ENCODE data around the gene MAGEA12. TPM values are rescaled to one million over a fixed set of nuclear protein-coding genes. Genes with fewer than 3 reads are reported as not detected.
"Not testable (repeated sequence)": the region's sequence is repeated elsewhere in the genome, so short reads cannot be mapped to it uniquely, and the experiment has no call there.

MAGEA12 gene
- total RNA-seq, 4 donors from 2014 or later: not detected

- no peak for TF ChIP-seq CTCF (IDR thresholded peaks at IDR 0.05)
- no peak for TF ChIP-seq POLR2A (IDR thresholded peaks at IDR 0.05)
- peak in 1 of 3 donors; percentile 26 for DNase-seq
- H3K27ac ChIP-seq: no peak overlapping the region
- no peaks in the 10 kb centered on the region for H3K27me3 ChIP-seq
- no peaks in the 10 kb centered on the region for H3K9me3 ChIP-seq
- no peaks in the 10 kb centered on the region for H3K4me1 ChIP-seq
- H3K4me3 ChIP-seq: no peak overlapping the region
- H3K36me3 ChIP-seq: no peaks in the 10 kb centered on the region
Measured at GRCh38 chrX:152735101-152735500, 1.5 kb downstream of the MAGEA12 start.

GRCh38 chrX:152735860-152736511 lies 2.4 kb downstream of the MAGEA12 start:
- Histone ChIP-seq H3K4me1 (no peaks in the 10 kb centered on the region), H3K27me3 (no peaks in the 10 kb centered on the region), H3K27ac (no peak overlapping the region), H3K36me3 (no peaks in the 10 kb centered on the region), H3K9me3 (no peaks in the 10 kb centered on the region), H3K4me3 (no peak overlapping the region)
- TF ChIP-seq CTCF (IDR thresholded peaks at IDR 0.05) (no peak), POLR2A (IDR thresholded peaks at IDR 0.05) (no peak)
- peak in 1 of 3 donors; percentile 14 for DNase-seq

GRCh38 chrX:152736528-152736927 lies 3.0 kb downstream of the MAGEA12 start:
- H3K4me1 ChIP-seq, H3K9me3 ChIP-seq, H3K27ac ChIP-seq, H3K27me3 ChIP-seq, H3K4me3 ChIP-seq, H3K36me3 ChIP-seq: not testable (repeated sequence)
- DNase-seq: peak in 1 of 3 donors; percentile 27

- Histone ChIP-seq H3K4me3 (no peak overlapping the region), H3K27me3 (no peaks in the 10 kb centered on the region), H3K9me3 (no peaks in the 10 kb centered on the region), H3K4me1 (no peaks in the 10 kb centered on the region), H3K27ac (no peak overlapping the region), H3K36me3 (no peaks in the 10 kb centered on the region)
- TF ChIP-seq CTCF (IDR thresholded peaks at IDR 0.05) (no peak), POLR2A (IDR thresholded peaks at IDR 0.05) (no peak)
- DNase-seq: no peak
Measured at GRCh38 chrX:152738560-152738959, 5.0 kb downstream of the MAGEA12 start.

- H3K27me3 ChIP-seq, H3K4me3 ChIP-seq, DNase-seq, H3K9me3 ChIP-seq, H3K36me3 ChIP-seq, H3K4me1 ChIP-seq, H3K27ac ChIP-seq: not testable (repeated sequence)
Measured at GRCh38 chrX:152753686-152754650, 20.4 kb downstream of the MAGEA12 start, which contains the start of gene MAGEA2. Gene MAGEA2, minus strand, starts transcription at chrX:152753842. Its CDS starts 2,479 bp downstream, at chrX:152751363.

GRCh38 chrX:152754871-152755270 lies 21.3 kb downstream of the MAGEA12 start:
- not testable (repeated sequence) for H3K4me3 ChIP-seq, H3K9me3 ChIP-seq, H3K27ac ChIP-seq, DNase-seq, H3K27me3 ChIP-seq, H3K36me3 ChIP-seq, H3K4me1 ChIP-seq

- H3K9me3 ChIP-seq, H3K4me1 ChIP-seq, H3K4me3 ChIP-seq: not testable (repeated sequence)
Measured at GRCh38 chrX:152758918-152759317, 25.4 kb downstream of the MAGEA12 start, which contains the start of gene CSAG3. Gene CSAG3, plus strand, starts transcription at chrX:152759218.

GRCh38 chrX:152759544-152759943 lies 26.0 kb downstream of the MAGEA12 start:
- not testable (repeated sequence) for H3K36me3 ChIP-seq, DNase-seq, H3K27ac ChIP-seq, H3K4me3 ChIP-seq, H3K27me3 ChIP-seq, H3K4me1 ChIP-seq, H3K9me3 ChIP-seq

More at GRCh38 chrX:152758918-152759317, 25.4 kb downstream of the MAGEA12 start, which contains the start of gene CSAG3:
- H3K27me3 ChIP-seq, H3K36me3 ChIP-seq, H3K27ac ChIP-seq, DNase-seq: not testable (repeated sequence)

GRCh38 chrX:152761582-152761981 lies 28.0 kb downstream of the MAGEA12 start:
- not testable (repeated sequence) for H3K27ac ChIP-seq, H3K4me1 ChIP-seq, H3K36me3 ChIP-seq, H3K9me3 ChIP-seq, DNase-seq, H3K27me3 ChIP-seq, H3K4me3 ChIP-seq

- H3K9me3 ChIP-seq, H3K4me1 ChIP-seq, H3K27me3 ChIP-seq, H3K27ac ChIP-seq, DNase-seq, H3K36me3 ChIP-seq, H3K4me3 ChIP-seq: not testable (repeated sequence)
Measured at GRCh38 chrX:152766562-152766961, 33.0 kb downstream of the MAGEA12 start.

GRCh38 chrX:152769549-152770289 lies 36.2 kb downstream of the MAGEA12 start, which contains the start of gene MAGEA6:
Gene MAGEA6, minus strand, starts transcription at chrX:152769689. Its CDS starts 2,039 bp downstream, at chrX:152767650.
- H3K4me1 ChIP-seq, H3K4me3 ChIP-seq, DNase-seq, H3K27me3 ChIP-seq, H3K27ac ChIP-seq, H3K9me3 ChIP-seq, H3K36me3 ChIP-seq: not testable (repeated sequence)
